T-helper 1 cell treated with Interleukin-12 subunit alpha and Interleukin-12 subunit beta and Interleukin-4 antibody, amounts not matched to agents 30 ng/mL and 1 ng/mL, for 36 hours (primary cell): ENCODE data around the gene TBX3. TPM values are rescaled to one million over a fixed set of nuclear protein-coding genes. Genes with fewer than 3 reads are reported as not detected.

Experiments used
- intact Hi-C: fragments of 100-400 bp; cut with micrococcal nuclease; formaldehyde crosslinking; loops from one replicate; pipeline ENCODE4 v1.15.1; 2024
- total RNA-seq: library from RNA; stranded (reverse); gene quantifications from 2 replicates; pipeline ENCODE4 v1.2.3, GENCODE V29; 2022

TBX3 gene
- total RNA-seq, 1 donor from 2014 or later, result not detected

DNA sequence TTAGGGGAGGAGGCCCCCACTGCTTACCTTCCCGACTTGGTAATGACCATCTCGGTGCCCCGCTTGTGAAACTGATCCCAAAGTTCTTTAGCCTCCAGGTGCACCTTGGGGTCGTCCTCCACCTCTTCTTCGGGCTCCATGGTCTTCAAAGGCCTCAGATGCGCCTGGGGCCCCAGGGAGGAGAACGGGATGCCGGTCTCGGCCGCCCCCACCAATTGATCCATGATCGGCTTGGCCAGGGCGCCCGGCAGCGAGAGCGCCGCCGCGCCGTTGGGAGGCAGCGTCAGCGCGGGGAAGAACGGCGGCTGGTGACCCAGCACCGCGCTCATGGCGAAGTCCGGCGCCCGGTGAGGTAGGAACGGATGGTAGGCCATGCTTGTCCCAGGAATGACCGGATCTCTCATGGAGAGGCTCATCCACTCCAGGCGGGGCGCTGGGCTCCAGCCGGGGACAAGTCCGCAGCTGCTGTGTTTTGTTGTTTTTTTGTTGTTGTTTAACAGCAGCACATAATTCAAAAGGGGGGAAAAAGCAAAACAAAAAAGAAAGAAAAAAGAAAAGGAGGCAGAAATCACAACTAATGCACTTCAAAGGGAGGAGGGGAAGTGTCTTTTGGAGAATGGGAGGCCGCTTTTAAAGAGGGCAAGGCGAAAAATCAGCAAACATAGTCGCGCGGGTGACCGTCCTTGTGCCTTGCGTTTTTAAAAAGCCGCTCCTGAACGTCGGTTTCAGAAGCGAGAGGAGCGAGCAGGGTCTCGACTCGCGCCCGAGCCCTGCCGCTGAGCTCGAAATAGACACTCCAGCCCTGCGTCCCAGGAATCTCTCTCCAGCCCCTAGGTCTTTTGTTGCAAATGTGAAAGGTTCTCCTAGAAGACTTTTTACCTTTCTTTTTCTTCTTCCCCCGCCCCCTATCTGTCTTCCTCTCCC lies 928 bp downstream of the TBX3 start:
- intact Hi-C loops, result loop anchor here (5.0 kb wide), 2 partner anchors 286 to 1216 kb away; no protein-coding TSS in a partner anchor

DNA sequence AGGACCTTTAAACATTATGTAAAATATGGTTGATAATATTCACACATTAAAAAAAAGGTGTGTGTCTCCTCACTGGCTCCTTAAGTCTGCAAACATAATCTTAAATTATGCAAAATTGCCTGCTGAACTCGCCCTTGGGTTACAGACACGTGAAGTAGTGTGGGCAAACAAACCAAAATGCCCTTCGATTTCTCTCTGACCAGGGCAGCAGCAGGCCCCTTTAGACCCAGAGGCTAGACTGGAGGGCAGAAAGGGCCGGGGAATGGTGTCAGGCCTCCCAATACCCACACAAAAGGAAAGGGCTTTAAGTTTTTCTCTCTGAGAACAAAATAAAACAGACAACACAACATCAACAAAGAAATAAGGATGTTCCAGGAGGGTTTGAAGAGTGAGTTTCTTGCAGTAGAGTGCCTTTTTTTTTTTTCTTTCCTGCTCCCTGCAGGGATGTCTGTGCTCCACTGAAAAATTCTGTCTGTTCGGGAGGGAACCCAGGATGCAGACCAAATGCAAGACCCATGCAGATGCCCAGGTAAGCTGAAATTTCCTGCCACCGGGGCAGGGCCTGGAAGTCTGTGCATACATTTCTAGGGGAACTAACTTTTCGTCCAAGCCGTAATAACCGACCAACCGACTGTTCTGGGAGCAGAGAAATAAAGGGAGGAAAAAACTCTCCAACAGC lies 1.7 kb downstream of the TBX3 start:
- intact Hi-C loops, result loop anchor here (5.0 kb wide), 2 partner anchors 285 to 1215 kb away; no protein-coding TSS in a partner anchor

DNA sequence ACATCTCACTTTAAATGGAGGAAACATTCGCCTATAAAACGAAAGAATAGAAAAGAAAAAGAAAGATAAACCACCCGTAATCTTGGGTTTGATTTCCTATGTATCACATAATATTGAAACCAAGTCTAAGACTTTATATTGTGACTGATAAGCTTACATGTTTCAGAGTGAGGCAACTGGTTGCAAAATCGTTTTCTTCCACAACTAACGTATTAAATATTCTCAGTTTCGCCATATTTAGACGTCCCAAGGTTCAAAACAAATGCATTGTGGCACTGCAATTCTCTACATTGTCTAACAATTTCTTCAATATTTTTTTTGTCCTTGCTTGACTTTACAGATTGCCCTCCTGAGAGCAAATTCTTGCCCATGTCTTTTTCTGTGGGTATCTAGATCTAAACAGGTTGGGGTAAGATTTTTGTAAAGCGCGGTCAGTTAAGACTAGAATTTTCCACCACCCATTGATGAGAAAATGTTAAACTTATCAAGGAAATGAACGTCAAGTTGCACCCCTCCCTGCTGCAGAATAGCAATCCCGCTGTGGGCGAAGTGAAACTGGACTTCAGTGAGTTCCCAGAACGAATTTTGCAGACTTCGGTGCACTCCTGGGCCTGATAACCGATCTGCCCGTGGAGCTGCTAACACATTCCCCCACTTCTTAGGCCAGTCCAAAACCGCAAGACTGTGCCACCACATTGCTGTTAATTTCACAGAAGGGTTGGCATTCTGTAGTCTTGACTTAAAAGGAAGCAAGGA lies 2.7 kb downstream of the TBX3 start:
- intact Hi-C loops, result loop anchor here (5.0 kb wide), 2 partner anchors 284 to 1214 kb away; no protein-coding TSS in a partner anchor

DNA sequence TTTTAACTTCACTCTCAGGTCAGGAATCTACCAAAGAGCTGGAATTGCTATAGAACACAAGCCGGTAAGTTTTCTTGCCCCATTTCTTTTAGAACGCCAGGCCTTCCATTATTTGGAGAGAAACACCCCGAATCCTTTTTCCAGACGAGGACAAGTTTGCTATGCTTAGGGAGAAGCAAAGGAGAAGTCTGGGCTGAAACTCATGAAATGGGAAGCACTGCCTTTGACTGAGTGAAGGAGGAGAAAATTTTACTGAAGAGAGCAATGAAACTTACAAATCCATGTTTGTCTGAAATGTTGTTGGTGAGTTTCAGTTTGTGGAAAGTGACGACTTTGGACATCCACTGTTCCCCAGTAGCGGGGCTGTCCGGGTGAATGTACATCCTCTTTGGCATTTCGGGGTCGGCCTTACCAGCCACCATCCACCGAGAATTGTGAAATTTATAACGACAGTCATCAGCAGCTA lies 3.3 kb downstream of the TBX3 start:
- intact Hi-C loops, result loop anchor here (5.0 kb wide), 2 partner anchors 283 to 1213 kb away; no protein-coding TSS in a partner anchor

DNA sequence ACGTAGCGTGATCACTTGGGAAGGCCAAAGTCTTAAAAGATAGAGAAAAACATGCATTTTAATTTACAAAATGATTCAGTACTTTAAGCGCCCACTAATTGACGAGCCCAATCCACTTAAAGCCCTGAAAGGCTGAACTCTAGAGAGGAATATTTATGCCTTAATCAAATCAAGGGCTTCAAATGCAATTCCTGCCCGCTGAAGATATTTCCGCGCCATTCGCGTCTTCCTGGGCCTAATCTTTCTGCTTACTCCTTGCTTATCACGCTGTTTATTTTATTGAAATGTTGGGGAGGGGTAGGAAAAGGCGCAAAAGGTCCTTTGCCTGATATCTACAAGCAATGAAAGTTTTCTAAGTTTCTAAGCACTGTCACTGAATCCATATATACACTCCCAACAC lies 4.0 kb downstream of the TBX3 start:
- intact Hi-C loops, result loop anchor here (5.0 kb wide), 2 partner anchors 283 to 1213 kb away; no protein-coding TSS in a partner anchor

DNA sequence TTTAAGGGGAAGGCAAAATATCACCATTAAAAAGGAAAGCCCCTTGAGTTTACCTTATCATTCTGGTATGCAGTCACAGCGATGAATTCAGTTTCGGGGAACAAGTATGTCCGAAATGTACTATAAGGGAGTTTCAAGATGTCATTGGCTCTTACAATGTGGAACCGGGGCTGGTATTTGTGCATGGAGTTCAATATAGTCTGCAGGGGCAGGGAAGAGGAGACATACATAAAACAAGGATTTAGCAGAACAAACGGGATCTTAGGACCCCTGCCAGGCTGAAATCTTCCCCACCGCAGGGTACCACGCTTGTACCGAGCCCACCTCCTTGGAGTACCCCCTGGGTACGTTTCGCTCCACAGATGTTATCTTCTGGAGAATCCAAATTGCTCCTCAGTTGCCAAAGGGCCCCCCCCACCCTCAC lies 4.5 kb downstream of the TBX3 start:
- intact Hi-C loops, result no loop called here

DNA sequence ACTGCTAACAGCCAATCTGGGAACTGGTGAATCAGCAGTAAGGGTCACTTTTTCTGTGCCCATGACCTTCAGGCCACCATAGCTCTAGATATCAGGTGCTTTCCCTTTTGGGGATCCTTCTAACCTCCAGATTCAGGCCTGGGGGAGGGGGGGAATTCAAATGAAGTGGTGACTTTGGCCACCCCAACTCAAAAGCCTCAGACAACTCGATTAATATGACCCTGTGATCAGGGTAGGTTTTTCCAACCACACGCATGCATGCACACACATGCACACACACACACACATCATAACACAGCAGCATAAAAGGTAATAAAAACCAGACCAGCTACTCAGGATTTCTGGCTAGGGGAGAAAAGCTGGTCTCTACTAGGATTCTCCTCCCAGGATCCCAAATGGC lies 5.3 kb downstream of the TBX3 start:
- intact Hi-C loops, result no loop called here

DNA sequence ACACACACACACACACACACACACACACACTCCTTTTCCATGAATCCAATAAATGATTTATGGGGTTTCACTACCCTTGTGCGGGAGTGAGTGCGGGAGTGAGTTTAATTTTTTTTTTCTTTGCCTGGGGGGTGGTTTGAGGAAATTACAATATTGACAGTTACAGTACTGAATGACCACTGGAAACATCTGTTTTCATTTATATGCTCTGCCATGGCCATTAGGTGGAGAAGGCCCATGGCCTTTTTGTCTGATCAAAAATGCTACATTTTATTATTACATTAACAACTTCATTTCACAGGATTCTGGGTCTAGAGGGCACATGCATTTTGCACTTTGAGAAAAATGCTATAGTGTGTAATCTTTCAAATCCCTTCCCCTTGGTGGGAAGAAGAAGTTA lies 5.9 kb downstream of the TBX3 start:
- intact Hi-C loops, result no loop called here

DNA sequence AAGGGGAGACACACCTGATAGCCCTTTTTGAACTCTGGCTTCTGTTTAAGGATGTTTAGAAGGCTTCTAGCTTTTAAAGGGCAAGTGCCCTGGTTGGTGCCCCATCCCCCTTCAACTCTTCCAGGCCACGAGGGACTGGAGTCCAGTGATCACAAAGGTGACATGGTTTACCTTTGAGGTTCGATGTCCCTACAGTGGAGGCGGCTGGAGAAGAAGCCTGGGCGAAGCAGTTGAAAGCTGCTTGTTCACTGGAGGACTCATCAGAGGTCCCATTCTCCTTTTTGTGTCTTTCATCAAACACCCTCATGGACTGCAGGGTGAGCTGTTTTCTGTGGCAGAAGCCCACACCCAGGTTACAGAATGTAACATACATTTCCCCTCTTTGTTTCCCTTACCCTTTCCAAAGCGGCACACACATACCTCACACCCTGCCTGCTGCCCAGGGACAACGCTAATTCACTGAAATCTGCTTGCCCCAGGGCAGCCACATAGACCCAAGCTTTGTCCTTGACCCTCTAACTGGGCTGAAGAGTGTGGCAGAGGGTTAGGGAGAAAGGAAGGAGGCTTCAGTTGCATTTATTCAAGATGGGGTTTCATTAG lies 7.7 kb downstream of the TBX3 start:
- intact Hi-C loops, result no loop called here

DNA sequence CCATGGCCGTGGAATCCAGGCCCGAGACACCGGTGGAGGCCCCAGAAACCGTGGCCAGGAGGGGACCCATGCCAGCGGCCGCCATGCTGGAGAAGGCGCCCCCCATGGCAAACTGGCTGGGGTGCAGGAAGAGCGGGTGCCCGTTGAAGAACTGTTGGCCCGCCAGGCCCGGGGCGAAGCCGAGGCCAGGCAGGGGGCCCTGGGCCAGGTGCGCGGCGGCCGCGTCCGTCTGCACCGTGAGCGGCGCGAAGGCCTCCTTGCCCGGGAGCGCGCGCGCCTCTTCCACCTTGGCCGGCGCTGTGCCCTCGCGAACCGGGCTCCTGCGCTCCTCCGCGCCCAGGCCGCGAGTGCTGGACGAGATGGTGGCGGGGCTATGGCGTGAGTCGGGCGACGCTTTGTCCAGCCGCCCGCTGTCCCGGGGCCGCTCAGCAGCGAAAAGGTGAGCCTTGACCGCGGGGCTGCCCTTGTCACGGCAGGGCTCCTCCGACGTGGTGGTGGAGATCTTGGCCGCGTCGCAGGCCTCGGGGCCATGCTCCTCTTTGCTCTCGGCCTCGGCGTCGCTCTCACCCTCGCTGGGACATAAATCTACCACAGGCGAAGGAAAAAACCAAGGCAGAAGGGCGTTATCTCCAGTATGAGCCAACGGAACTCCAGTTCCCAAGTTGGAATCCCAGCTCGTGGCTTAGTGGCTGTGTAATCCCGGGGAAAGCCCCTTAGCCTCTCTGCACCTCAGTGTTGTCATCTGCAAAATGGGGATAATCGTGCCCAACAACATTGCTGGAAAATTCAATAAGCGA lies 9.5 kb downstream of the TBX3 start:
- intact Hi-C loops, result no loop called here

DNA sequence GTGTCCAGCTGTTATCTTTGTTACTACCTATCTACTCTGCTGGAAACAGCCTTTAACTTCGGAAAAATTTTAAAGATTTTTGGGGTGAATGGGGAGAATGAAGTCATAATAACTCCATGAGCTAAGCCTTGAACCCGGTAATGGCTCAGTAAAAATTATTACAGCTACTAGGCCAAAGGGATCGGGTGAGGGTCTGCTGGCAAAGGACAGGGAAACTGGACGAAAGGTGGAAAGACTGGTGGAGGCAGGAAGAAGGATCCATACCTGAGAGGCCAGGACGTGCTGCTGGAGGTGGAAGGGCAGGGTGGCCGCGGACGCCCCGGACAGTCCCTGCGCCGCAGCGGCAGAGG lies 10.1 kb downstream of the TBX3 start:
- intact Hi-C loops, result no loop called here

DNA sequence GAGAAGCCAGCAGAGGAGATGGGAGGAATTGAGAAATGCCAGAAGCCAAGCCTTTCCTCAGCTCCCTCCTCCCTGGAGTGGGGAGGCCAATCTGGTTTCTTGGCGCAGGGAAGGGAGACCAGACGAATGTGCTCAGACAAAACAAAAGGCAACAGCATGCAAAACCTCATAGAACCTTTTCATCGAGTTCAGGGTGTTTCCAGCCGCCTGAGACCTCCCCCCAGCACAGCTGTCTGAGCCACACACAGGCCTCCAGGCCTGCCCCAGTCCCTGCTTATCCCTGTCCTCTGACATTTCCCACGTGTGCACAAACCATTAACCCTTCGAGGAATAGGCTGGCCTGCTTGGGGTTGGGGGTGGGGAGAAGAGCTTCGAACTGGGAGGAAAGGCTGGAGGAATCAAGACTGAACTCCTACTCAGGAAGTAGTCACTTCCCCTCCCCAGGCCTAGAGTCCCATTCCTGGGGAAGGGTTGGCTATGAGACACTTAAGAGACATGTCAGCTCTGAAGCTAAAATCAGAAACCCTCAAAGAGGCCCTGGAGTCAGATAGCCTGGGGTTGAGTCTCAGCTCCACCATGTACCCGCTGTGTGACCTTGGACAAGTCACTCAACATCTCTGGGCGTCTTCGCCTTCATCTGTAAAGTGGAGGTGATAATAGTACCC lies 10.7 kb downstream of the TBX3 start:
- intact Hi-C loops, result no loop called here

DNA sequence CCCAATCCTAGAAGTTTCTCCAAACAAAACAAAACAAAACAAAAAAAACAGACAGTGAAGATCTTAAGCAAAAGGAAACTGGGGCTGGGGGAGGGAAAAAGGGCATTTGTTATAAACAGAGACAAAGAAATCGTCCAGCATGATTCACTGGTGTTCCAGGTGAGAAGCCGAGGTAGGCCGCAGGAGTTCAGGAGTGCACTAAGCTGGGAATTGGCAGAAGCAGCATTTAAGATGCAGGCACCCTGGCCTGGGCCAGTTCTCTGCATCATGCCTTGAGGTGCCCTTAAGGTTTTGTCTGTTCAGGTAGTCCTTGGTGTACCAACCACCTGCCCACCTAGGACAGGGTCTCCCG lies 11.2 kb downstream of the TBX3 start:
- intact Hi-C loops, result no loop called here

DNA sequence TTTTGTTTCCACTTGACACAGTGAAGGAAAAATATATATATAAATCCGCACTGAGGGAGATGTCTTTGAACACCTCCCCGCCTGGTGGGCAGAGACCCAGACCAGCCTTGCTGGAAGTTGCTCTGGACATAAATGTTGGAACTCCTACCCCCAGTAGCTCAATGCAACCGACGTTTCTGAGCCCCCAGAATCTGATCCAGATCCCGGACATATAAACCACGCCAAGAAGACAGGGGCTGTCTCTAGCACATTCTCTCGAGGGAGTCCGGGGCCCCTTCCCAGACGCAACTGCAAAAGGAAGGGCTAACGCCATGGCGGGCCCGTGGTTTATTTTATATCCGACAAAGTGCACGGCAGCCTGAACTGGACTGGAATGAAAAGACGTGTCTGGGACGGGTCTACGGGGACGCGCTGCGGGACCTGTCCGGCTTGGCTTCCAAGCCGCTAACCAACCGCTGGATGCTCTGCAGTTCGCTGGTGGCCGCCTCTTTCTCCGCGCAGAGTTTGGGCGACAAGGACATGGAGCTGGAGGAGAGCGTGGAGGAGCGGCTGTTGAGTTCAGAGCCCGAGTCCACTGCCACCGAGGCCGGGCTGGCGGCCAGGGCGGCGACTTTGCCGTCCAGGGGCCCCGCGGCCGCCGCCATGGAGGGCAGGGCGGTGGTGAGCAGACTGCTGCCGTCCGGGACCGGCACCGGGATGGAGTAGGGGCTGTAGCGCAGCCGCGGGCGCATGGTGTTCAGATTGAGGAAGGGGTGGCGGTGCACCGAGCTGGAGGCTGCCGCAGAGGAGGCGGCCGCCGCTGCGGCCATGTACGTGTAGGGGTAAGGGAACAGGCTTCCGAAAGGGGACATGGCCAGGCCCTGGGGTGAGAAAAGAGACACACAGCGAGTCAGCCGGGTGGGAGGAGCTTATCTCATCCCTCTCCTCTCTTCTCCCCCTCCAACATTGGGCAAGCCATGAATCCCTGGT lies 12.2 kb downstream of the TBX3 start:
- intact Hi-C loops, result loop anchor here (2.0 kb wide), 1 partner anchor 13 kb away; the partner anchor contains the start of gene TBX3

DNA sequence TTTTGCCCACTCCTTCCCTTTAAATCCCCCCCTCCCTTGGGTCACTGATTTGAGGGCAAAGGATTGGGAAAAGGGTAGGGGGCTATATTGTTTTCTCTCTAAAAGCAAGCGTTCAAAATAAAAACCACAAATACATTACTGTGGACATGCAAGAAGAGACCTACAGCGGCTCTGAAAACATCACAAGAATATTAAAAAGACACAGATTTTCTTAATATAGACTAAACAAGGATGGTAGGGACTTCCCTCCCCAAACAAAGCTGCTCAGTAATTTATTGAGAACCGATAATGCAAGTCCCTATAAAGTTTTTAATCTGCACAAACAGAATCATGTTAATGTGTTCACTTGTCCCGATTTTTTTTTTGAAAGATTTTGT lies 12.9 kb downstream of the TBX3 start:
- intact Hi-C loops, result loop anchor here (2.0 kb wide), 1 partner anchor 14 kb away; the partner anchor contains the start of gene TBX3

DNA sequence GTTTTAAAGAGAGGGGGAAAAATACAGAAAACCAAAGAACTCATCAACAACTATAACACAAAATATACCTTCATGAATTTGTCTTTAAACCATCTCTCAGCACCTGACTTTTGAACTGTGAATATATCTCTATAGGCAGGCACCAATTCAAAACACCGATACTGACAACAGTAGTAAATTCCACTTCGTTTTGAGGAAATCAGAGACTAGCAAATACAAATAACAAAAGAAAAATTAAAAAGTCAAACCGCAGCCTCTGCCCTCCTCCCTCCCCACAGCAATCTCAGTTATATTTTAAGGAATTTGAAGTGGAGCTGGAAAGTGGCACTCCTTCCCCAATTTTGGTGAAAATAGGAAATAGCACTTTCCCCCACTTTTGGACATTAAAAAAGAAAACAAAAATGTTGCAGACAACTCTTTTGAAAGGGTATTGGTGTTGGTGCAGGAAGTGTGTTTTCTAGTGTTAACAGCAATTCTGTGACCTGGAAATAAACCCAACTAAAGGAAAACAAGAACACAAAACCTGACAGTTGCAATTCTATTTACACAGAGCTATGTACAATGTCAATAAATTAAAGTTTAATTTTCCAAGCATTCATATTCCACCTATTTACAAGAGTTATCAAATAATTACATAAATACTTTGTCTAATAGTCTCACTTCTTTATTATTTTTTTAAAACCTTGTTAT lies 13.5 kb downstream of the TBX3 start:
- intact Hi-C loops, result loop anchor here (2.0 kb wide), 1 partner anchor 14 kb away; the partner anchor contains the start of gene TBX3

DNA sequence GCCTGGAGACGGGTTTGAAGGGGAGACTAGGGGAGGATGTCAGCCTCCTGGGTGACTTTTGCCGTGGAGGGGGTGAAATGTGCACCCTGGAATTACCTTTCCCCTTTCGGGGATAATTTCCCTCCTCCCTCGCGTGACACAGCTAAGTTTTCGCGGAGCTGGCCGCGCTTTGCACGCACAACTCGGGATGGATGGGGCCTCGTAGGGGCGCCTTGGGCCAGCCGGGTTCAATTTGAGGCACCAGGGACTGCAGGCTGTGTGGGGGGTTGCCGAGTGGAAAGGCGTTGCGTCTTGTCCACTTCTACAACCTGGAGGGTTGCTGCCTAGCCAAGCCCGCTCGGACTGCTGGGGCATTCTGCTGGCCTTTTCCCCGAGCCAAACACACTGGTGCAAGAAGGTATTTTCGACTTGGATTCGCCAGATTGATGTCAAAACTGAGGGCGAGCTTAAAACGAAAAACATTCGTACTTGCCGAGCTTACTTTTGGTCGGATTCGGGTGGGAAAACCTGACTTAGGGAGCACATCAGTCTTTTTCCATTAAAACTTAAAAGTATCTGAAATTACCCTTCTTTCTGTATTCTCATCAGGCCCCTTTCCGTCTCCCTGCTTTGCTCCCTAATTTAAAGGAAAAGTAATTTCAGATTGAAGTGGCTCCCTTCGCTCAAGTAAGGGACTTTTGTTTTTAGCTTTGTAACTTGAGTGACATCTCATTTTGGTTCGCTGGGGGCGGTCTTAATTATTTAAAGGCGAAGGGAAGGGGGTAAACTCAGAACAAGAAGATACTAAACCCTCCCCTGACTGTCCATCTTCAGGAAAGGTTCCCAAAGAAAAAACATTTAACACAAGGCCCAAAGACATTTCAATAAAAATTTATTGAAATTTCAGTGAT lies 14.3 kb downstream of the TBX3 start:
- intact Hi-C loops, result loop anchor here (2.0 to 5.0 kb wide), 3 partner anchors 15 to 262 kb away; partner anchors contain the start of genes TBX3 and TBX5
